HEK293 (cell line): ENCODE measurements around the gene SAE1.

Source experiments
- EGR2 ChIP-seq: fragments of 450-650 bp; formaldehyde crosslinking; IDR thresholded peaks from 2 replicates; pipeline ENCODE4 v1.5.1; 2016; ENCODE audit warnings: low read depth, missing biosample characterization, missing genetic modification characterization
- FEZF1 ChIP-seq: fragments of 450-650 bp; formaldehyde crosslinking; IDR thresholded peaks from 2 replicates; pipeline ENCODE4 v1.5.1; 2016; ENCODE audit warnings: missing biosample characterization, missing genetic modification characterization
- GFI1B ChIP-seq: fragments of 450-650 bp; formaldehyde crosslinking; IDR thresholded peaks from 2 replicates; pipeline ENCODE4 v1.5.1; 2016; ENCODE audit warnings: missing biosample characterization, missing genetic modification characterization
- HOXC10 ChIP-seq: sonication (generic); formaldehyde crosslinking; IDR thresholded peaks from 2 replicates; pipeline ENCODE4 v1.8.1; 2023; ENCODE audit warnings: mild to moderate bottlenecking, missing genetic modification reagents
- KLF1 ChIP-seq: fragments of 450-650 bp; formaldehyde crosslinking; IDR thresholded peaks from 2 replicates; pipeline ENCODE4 v1.5.1; 2016; ENCODE audit warnings: missing biosample characterization, missing genetic modification characterization
- KLF10 ChIP-seq: fragments of 450-650 bp; IDR thresholded peaks from 2 replicates; pipeline ENCODE4 v1.5.1; 2018; ENCODE audit warnings: missing biosample characterization, mild to moderate bottlenecking, missing genetic modification characterization
- MZF1 ChIP-seq: fragments of 450-650 bp; formaldehyde crosslinking; IDR thresholded peaks from 2 replicates; pipeline ENCODE4 v1.5.1; 2017; ENCODE audit warnings: missing biosample characterization, missing genetic modification characterization, borderline replicate concordance
- SP3 ChIP-seq: fragments of 450-650 bp; formaldehyde crosslinking; IDR thresholded peaks from 2 replicates; pipeline ENCODE4 v1.5.1; 2016; ENCODE audit warnings: missing biosample characterization, missing genetic modification characterization
- SP7 ChIP-seq: fragments of 450-650 bp; formaldehyde crosslinking; IDR thresholded peaks from 2 replicates; pipeline ENCODE4 v1.5.1; 2016; ENCODE audit warnings: missing biosample characterization, missing genetic modification characterization
- ZBTB8A ChIP-seq: fragments of 450-650 bp; formaldehyde crosslinking; IDR thresholded peaks from 2 replicates; pipeline ENCODE4 v1.5.1; 2016; ENCODE audit warnings: missing biosample characterization, missing genetic modification characterization
- ZEB2 ChIP-seq: fragments of 450-650 bp; formaldehyde crosslinking; IDR thresholded peaks from 2 replicates; pipeline ENCODE4 v1.5.1; 2016; ENCODE audit warnings: missing biosample characterization, missing genetic modification characterization
- ZFHX2 ChIP-seq: fragments of 450-650 bp; formaldehyde crosslinking; conservative IDR thresholded peaks from 2 replicates; pipeline ENCODE4 v1.5.1; 2016; ENCODE audit warnings: missing biosample characterization, missing genetic modification characterization
- ZNF138 ChIP-seq: fragments of 450-650 bp; formaldehyde crosslinking; IDR thresholded peaks from 2 replicates; pipeline ENCODE4 v1.5.1; 2016; ENCODE audit warnings: missing biosample characterization, missing genetic modification characterization, borderline replicate concordance
- ZNF140 ChIP-seq: fragments of 450-650 bp; formaldehyde crosslinking; IDR thresholded peaks from 2 replicates; pipeline ENCODE4 v1.5.1; 2016; ENCODE audit warnings: missing biosample characterization, missing genetic modification characterization
- ZNF169 ChIP-seq: fragments of 450-650 bp; formaldehyde crosslinking; IDR thresholded peaks from 2 replicates; pipeline ENCODE4 v1.5.1; 2016; ENCODE audit warnings: missing biosample characterization, missing genetic modification characterization
- ZNF202 ChIP-seq: fragments of 450-650 bp; formaldehyde crosslinking; IDR thresholded peaks from 2 replicates; pipeline ENCODE4 v1.5.1; 2016; ENCODE audit warnings: missing biosample characterization, missing genetic modification characterization, borderline replicate concordance
- ZNF214 ChIP-seq: fragments of 450-650 bp; formaldehyde crosslinking; IDR thresholded peaks from 2 replicates; pipeline ENCODE4 v1.5.1; 2017; ENCODE audit warnings: missing biosample characterization, mild to moderate bottlenecking, missing genetic modification characterization, borderline replicate concordance
- ZNF221 ChIP-seq: fragments of 450-650 bp; formaldehyde crosslinking; IDR thresholded peaks from 2 replicates; pipeline ENCODE4 v1.5.1; 2017; ENCODE audit warnings: missing biosample characterization, missing genetic modification characterization, borderline replicate concordance
- ZNF223 ChIP-seq: fragments of 450-650 bp; formaldehyde crosslinking; IDR thresholded peaks from 2 replicates; pipeline ENCODE4 v1.5.1; 2016; ENCODE audit warnings: missing biosample characterization, missing genetic modification characterization
- ZNF248 ChIP-seq: fragments of 450-650 bp; formaldehyde crosslinking; IDR thresholded peaks from 2 replicates; pipeline ENCODE4 v1.5.1; 2017; ENCODE audit warnings: missing biosample characterization, missing genetic modification characterization
- ZNF335 ChIP-seq: fragments of 450-650 bp; formaldehyde crosslinking; conservative IDR thresholded peaks from 2 replicates; pipeline ENCODE4 v1.5.1; 2016; ENCODE audit warnings: missing biosample characterization, missing genetic modification characterization
- ZNF366 ChIP-seq: fragments of 450-650 bp; formaldehyde crosslinking; conservative IDR thresholded peaks from 2 replicates; pipeline ENCODE4 v1.5.1; 2016; ENCODE audit warnings: missing biosample characterization, missing genetic modification characterization
- ZNF501 ChIP-seq: fragments of 450-650 bp; formaldehyde crosslinking; IDR thresholded peaks from 2 replicates; pipeline ENCODE4 v1.5.1; 2016; ENCODE audit warnings: missing biosample characterization, missing genetic modification characterization
- ZNF510 ChIP-seq: fragments of 450-650 bp; formaldehyde crosslinking; IDR thresholded peaks from 2 replicates; pipeline ENCODE4 v1.5.1; 2018; ENCODE audit warnings: mild to moderate bottlenecking, missing genetic modification characterization, missing biosample characterization; ENCODE audit not compliant: insufficient replicate concordance
- ZNF529 ChIP-seq: fragments of 450-650 bp; formaldehyde crosslinking; IDR thresholded peaks from 2 replicates; pipeline ENCODE4 v1.5.1; 2017; ENCODE audit warnings: missing genetic modification characterization, missing biosample characterization; ENCODE audit not compliant: insufficient replicate concordance
- ZNF544 ChIP-seq: fragments of 450-650 bp; formaldehyde crosslinking; IDR thresholded peaks from 2 replicates; pipeline ENCODE4 v1.5.0; 2017; ENCODE audit warnings: missing biosample characterization, missing genetic modification characterization
- ZNF600 ChIP-seq: fragments of 450-650 bp; formaldehyde crosslinking; IDR thresholded peaks from 2 replicates; pipeline ENCODE4 v1.5.1; 2016; ENCODE audit warnings: missing biosample characterization, missing genetic modification characterization
- ZNF76 ChIP-seq: fragments of 450-650 bp; formaldehyde crosslinking; IDR thresholded peaks from 2 replicates; pipeline ENCODE4; 2016; ENCODE audit warnings: low read depth, missing biosample characterization, missing genetic modification characterization, borderline replicate concordance
- TF ChIP-seq, protein P1 (sequence below): fragments of 450-650 bp; formaldehyde crosslinking; IDR thresholded peaks from 2 replicates; pipeline ENCODE4 v1.5.1; 2016; ENCODE audit warnings: missing biosample characterization, missing genetic modification characterization
- TF ChIP-seq, protein P2 (sequence below): fragments of 450-650 bp; formaldehyde crosslinking; IDR thresholded peaks from 2 replicates; pipeline ENCODE4 v1.5.1; 2016; ENCODE audit warnings: missing biosample characterization, missing genetic modification characterization
- TF ChIP-seq, protein P3 (sequence below): fragments of 450-650 bp; formaldehyde crosslinking; IDR thresholded peaks from 2 replicates; pipeline ENCODE4 v1.5.1; 2016; ENCODE audit warnings: missing biosample characterization, missing genetic modification characterization

Gene SAE1

DNA sequence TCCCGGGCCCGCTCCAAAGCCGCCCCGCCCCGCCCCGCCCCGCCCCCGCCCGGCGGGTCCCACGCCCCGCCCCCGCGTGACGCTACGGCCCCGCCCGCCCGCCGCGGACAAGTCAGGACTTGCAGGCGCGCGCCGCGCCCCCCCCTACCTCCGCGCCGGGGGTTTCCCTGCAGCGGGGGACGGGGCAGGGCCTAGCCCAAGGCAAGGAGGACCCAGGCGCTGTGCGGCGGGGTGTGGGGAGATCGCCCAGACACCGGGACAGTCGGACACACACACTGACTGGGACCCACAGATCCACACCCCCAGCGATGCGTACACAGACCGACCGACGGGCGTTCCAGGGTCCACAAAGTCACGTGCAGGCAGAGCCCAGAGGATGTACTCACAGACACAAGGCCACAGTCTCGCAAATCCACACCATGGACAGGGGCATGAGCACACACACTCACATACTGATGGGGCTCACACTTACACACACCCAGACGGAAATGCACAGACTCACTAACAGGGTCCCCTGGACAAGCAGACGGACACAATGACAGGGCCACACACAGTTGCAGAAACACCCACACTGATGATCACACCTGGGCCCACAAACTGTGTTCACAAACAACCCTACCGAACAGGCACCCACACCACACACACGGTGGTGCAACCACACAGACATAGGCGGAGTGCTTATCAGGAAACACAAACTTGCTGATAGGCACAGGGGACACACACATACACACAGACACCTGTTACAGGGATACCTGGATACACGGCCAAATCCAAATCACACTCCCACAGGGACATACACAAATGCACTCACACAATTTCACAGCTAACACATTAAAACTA, 100.8 kb downstream of the SAE1 start (continued):
- TF ChIP-seq, protein P1, sequence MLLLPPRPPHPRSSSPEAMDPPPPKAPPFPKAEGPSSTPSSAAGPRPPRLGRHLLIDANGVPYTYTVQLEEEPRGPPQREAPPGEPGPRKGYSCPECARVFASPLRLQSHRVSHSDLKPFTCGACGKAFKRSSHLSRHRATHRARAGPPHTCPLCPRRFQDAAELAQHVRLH (tag by site-specific recombination), result peak; percentile 67
- TF ChIP-seq KLF10 (tag by site-specific recombination) (peak; percentile 89), ZNF600 (tag by site-specific recombination) (peak; percentile 17; the same call in 1 of the 2 replicates), ZNF510 (tag by site-specific recombination) (no peak), ZNF138 (tag by site-specific recombination) (no peak), ZNF140 (tag by site-specific recombination) (no peak), MZF1 (tag by site-specific recombination) (no peak), ZEB2 (tag by site-specific recombination) (peak; percentile 76; the same call in 1 of the 2 replicates), GFI1B (tag by site-specific recombination) (no peak), ZNF76 (tag by site-specific recombination) (peak; percentile 30; the same call in 1 of the 2 replicates), ZNF544 (tag by site-specific recombination) (no peak), ZNF248 (tag by site-specific recombination) (no peak), ZFHX2 (peak; percentile 83), EGR2 (tag by site-specific recombination) (peak; percentile 39; the same call in 1 of the 2 replicates), SP7 (tag by site-specific recombination) (peak; percentile 84), ZNF366 (no peak), ZNF223 (tag by site-specific recombination) (peak; percentile 78), ZNF169 (tag by site-specific recombination) (peak; percentile 52; the same call in 1 of the 2 replicates), ZNF221 (no peak), ZNF335 (peak; percentile 78), SP3 (tag by site-specific recombination) (peak; percentile 55), HOXC10 (no peak), ZNF529 (tag by site-specific recombination) (no peak), KLF1 (tag by site-specific recombination) (peak; percentile 85), ZBTB8A (tag by site-specific recombination) (peak; percentile 77), ZNF202 (no peak), FEZF1 (tag by site-specific recombination) (peak; percentile 16; the same call in 1 of the 2 replicates), ZNF501 (tag by site-specific recombination) (peak; percentile 84; the same call in 1 of the 2 replicates), ZNF214 (no peak)
- TF ChIP-seq, protein P2, sequence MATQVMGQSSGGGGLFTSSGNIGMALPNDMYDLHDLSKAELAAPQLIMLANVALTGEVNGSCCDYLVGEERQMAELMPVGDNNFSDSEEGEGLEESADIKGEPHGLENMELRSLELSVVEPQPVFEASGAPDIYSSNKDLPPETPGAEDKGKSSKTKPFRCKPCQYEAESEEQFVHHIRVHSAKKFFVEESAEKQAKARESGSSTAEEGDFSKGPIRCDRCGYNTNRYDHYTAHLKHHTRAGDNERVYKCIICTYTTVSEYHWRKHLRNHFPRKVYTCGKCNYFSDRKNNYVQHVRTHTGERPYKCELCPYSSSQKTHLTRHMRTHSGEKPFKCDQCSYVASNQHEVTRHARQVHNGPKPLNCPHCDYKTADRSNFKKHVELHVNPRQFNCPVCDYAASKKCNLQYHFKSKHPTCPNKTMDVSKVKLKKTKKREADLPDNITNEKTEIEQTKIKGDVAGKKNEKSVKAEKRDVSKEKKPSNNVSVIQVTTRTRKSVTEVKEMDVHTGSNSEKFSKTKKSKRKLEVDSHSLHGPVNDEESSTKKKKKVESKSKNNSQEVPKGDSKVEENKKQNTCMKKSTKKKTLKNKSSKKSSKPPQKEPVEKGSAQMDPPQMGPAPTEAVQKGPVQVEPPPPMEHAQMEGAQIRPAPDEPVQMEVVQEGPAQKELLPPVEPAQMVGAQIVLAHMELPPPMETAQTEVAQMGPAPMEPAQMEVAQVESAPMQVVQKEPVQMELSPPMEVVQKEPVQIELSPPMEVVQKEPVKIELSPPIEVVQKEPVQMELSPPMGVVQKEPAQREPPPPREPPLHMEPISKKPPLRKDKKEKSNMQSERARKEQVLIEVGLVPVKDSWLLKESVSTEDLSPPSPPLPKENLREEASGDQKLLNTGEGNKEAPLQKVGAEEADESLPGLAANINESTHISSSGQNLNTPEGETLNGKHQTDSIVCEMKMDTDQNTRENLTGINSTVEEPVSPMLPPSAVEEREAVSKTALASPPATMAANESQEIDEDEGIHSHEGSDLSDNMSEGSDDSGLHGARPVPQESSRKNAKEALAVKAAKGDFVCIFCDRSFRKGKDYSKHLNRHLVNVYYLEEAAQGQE, result peak; percentile 99
- TF ChIP-seq, protein P3, sequence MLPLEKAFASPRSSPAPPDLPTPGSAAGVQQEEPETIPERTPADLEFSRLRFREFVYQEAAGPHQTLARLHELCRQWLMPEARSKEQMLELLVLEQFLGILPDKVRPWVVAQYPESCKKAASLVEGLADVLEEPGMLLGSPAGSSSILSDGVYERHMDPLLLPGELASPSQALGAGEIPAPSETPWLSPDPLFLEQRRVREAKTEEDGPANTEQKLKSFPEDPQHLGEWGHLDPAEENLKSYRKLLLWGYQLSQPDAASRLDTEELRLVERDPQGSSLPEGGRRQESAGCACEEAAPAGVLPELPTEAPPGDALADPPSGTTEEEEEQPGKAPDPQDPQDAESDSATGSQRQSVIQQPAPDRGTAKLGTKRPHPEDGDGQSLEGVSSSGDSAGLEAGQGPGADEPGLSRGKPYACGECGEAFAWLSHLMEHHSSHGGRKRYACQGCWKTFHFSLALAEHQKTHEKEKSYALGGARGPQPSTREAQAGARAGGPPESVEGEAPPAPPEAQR (tag by site-specific recombination), result peak; percentile 46; the same call in 1 of the 2 replicates
